GM19240 (cell line): ENCODE results near the gene PXDC1.

Experiments
- DNase-seq: peaks from one replicate; pipeline ENCODE4 v3.0.0; 2011; ENCODE audit warnings: low spot score; ENCODE audit not compliant: insufficient read length

The PXDC1 gene, protein sequence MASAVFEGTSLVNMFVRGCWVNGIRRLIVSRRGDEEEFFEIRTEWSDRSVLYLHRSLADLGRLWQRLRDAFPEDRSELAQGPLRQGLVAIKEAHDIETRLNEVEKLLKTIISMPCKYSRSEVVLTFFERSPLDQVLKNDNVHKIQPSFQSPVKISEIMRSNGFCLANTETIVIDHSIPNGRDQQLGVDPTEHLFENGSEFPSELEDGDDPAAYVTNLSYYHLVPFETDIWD

DNA sequence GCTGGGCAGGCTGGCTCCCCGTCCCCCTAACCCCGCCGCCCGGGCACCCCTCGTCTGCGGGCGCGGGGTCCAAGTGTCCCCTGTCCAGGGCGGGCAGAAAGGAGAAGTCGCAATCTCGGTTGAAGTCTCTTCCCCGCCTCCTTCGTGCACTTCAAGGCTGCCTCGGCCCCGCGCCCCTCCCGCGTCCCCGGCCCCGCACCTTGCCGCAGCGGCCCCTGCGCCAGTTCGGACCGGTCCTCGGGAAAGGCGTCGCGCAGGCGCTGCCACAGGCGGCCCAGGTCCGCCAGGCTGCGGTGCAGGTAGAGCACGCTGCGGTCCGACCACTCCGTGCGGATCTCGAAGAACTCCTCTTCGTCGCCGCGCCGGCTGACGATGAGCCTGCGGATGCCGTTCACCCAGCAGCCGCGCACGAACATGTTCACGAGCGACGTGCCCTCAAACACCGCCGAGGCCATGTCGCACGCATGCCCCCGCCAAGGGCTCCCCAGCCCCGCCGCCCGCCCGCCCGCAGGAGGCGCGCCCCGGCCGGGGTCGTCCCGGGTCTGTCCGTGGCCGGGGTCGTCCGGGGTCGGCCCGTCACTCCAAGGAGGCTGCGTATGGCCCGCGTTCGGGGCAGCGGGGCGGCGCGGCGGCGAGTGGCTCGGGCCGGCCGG lies at the start of gene PXDC1:
TSS of gene PXDC1 (minus strand) at position 637 of the 653 bp plus-strand sequence. CDS start at position 455, 182 bp downstream.
- DNase-seq: no peak

DNA sequence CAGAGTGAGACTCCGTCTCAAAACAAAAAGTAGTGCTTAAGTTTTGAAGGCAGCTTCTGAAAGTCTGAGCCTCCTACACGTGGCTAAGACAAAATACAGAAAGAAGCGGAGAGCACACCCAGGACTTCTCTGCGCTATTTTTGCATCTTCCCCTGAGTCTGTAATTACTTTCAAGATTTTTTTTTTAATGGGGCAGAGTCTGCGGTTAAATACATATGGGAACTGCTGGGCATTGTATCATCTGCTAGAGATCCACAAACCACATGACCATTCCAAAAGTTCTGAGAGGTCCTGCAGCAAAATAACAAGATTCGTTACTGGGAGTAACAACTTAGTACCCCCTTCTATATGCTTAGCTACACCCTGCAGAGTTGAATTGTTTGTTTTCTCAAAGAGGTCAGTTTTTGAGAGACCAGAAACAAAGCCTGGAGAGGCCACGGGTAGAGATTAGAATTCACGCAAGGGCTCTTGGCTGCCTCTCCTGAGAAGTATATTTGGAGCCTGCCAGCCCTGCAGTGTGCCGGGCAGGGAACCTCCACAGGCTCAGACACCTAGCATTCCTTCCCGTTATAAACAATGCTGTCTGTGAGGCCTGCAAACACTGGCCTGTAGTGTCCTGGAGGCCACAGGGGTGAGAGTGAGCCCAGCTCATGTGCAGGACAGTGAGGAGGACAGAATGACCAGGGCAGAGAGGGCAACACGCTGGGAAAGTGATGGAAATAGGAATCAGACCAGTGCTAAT lies 49.5 kb upstream of the PXDC1 start:
- no peak for DNase-seq

DNA sequence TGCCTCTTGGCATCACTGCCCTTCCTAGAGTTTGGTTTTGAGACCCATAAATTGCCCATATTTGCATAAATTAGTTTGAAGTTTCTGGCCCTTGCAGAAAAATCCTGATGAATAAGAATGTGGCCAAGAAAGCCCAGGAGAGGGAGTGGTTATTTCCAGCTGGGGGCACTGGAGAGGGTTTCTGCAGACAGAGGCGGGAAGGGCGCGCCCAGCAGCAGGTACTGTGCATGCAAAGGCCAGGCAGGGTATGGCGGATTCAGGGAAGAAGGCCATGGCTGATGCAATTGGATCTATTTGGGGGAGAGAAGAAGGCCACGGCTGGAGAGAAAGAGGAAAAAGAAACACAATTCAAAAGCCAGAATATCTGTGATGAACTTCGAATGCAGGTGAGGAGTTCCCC lies 48.2 kb upstream of the PXDC1 start:
- DNase-seq: no peak

DNA sequence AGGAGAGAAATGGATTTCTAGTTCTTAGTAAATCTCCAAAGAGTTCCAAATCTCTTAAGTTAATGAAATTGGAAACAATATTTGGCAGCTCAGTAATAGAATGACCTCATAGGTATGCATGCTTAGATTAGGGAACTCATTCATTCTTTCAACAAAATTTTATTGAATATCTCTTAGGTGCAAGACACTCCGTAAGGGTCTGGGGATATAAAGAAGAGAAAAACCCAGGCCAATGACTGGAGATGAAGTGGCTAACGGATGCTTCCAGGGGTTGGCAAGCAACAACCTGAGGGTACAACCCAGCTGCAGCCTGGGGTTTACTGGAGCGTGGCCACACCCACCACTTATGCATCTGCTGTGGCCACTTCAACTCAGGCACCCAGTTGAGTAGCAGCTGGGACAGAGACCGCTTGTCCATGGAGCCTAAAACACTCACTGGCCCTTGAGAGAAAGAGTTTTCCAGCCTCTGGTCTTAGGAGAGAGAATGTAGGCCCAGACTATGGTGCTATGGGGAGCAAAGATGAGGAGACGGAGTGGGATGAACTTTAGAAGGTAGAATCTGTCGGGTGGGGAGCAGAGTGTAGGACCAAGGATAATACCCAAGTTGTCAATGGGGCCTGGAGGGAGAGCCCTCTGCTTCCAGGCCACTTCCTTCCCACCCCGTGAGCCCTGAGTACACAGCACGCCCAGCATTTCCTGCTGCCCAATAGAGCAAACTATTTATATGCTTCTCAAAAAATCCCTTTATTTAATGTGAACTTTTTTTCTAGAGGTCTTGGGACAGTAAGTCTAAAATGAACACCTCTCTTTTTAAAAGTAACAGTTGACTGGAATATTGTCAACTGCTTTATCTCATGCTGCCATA lies 46.8 kb upstream of the PXDC1 start:
- DNase-seq: no peak

DNA sequence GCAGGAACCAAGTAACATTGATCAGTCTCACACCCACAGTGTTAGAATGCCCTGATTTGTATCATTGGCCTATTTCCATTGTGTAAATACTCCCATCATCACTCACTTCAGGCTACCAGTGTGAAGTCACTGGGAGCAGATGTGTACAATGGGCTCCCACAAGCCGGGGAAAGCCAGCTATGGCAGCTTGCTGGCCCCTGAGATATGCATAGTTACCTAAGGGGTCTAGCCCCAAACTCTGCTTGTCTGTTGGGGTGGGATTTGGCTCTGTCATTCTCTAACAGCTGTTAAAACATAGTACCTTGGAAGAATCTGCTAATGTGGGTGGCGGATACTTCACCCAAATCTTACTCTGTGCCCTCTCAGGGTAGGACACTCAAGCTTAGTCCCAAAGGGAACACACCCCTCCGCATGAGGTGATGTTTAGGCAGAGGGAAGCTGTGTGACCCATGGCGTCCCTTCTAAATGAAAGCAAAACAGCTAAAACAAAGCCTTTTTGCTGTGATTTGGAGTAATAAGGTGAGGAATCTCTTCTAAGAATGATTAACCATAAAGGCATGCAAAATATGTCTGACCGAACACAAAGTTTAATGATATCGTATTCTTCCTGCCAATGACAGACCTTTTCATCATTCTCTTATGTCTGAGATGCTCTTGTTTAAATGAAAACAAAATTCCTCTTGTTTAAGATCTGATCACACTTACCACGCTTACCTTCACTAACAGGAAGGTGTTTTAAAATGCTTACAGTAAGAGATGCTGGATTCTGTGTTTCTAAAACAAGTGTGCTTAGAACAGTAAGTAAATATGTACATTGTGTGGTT lies 45.9 kb upstream of the PXDC1 start:
- DNase-seq: no peak

DNA sequence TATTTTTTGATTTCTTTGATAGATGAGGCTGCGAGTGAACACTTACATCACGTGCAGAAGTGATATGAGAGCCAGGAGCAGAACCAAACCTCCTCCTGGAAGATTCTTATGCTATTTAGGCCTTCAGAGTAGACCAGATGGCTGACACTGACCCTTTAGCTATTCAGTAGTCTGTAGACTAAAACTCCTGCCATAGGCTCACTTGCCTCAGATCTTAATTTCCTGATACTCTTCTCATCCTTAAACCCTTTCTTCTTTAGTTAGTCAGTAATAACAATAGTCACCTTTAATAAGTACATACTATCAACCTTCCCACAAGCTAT lies 45.2 kb upstream of the PXDC1 start:
- DNase-seq: no peak

DNA sequence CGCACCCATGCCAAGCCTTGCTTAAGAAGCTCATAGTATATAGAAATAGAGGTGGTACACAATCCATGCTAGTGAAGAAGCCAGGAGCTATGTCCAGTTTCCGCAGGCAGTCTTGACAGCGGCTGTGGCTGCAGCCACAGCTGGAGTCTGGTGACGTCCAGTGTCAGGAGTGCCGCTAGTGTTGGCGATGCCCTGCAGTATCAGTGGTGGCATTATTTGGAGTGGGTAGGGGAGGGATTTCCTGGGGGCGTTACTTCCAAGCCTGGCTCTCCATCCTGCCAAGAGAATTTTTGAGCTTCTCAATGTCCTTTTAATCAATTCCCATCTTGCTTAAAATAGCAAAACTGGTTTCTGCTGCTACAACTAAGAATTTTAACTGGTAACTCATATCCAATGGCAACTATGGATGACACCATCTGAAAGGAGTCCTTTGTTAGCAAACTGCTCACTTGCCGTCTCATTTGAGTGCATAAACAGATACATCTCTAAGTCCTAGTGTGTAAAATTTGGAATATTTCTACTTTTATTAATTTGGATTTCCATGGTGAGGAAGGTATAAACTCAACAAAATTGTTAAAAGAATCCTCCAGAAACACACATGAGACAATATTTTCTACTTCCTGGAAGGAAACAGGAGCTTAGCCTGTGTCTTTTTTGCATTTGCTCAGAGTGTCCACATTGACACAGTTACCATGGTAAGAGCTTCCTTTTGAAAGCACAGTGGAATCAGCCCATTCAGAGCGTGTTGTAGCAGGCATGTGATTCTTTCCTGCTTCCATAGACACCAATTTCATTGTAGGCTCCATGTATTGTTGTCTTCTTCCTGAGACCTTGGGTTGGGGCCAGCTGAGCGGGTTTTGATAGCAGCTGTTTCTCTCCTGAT lies 44.6 kb upstream of the PXDC1 start:
- DNase-seq: no peak

DNA sequence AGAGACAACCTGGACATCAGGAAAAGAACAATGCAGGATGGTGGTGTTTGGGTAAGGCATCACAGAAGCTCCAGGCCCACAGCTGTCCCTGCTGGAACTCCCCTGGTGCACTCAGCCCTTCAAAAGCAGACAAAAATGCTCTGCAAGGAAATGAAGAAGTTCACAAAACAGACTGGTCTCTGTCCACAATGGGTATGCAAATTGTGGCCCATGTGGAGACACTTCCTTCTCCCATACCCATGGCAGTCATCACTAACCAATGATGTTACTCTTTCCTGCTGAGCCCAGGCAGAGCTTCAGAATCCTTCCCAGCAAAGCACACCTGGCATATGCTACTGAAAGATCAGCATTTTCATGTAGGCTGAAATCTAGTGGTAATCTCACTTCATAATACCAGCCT lies 42.6 kb upstream of the PXDC1 start:
- DNase-seq: peak; percentile 15

DNA sequence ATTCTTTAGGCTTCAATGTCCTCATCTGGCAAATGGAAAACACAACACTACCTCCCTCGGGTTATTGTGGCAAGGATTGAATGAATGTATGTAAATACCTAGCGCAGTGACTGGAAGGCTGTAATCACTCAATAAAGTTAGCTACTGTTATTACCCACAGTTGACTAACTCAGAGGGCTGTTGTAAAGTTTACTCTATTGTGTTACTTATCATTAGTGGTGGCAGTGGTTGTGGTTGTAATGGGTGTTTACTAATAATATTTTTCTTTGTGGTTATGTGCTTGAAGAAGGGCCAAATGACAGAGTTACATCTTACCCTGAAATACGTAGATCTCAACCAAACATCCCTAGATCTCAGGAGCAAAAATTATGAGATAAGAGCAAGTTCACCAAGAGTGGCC lies 42.0 kb upstream of the PXDC1 start:
- no peak for DNase-seq

DNA sequence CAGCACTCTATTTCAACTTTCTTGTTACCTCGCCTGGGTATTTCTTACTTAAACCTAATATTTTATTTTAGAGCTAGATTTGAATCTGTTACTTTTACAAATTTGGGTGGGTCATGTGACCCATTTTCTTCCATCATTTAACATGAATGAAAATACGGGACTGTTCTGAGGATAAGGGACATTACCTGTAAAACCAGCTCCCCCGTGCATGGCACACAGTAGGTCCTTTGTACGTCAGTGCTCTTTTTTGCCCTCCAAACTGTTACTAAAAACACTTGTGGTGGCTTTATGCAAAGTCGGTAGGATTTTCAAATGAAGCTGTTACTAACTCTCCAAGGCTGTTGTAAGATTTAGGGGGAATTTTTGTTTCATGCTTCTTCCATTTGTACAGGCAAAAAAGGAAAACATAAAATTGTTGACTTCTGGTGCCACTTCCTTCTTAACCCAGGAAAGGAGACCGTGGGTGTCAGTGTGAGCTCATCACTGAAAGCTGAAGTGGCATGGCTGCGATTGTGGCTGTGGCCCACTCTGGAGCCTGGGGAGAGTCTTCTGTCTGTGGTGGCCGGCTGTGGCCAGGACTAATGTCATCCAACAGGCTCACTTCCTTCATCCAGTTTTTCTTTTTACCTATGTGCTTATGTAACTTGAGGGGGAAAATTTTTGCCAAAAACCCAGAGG lies 40.2 kb upstream of the PXDC1 start:
- no peak for DNase-seq

DNA sequence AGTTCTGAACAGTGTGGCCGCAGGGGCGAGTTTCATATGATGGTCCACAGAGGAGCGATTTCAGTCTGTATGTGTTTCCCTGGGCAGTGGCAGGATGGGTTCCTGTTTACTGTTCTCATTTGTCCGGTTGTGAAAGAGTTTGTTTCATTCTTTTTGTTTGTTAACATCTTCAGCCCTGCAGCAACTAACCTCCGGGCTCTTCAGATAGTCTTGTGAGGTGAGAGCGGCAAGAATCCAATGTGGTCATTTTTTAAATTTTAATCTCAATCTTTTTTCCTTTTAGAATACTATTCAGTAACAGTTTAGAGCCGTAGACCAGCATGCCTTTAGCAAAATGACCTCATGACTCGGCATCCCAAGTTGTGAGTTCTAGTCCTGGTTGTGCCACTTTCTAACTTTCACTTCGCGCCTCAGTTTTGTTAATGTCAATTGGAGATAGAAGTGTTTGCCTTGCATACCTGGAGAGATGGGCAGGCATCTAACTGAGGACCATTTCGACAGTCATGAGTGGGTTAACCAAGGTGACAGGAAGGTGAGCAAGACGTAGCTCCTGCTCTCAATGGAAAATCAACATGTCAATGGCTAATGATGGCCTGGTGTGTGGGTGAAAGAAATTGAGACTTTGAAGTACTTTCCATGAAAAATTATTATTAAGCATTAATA lies 38.5 kb upstream of the PXDC1 start:
- DNase-seq: no peak

DNA sequence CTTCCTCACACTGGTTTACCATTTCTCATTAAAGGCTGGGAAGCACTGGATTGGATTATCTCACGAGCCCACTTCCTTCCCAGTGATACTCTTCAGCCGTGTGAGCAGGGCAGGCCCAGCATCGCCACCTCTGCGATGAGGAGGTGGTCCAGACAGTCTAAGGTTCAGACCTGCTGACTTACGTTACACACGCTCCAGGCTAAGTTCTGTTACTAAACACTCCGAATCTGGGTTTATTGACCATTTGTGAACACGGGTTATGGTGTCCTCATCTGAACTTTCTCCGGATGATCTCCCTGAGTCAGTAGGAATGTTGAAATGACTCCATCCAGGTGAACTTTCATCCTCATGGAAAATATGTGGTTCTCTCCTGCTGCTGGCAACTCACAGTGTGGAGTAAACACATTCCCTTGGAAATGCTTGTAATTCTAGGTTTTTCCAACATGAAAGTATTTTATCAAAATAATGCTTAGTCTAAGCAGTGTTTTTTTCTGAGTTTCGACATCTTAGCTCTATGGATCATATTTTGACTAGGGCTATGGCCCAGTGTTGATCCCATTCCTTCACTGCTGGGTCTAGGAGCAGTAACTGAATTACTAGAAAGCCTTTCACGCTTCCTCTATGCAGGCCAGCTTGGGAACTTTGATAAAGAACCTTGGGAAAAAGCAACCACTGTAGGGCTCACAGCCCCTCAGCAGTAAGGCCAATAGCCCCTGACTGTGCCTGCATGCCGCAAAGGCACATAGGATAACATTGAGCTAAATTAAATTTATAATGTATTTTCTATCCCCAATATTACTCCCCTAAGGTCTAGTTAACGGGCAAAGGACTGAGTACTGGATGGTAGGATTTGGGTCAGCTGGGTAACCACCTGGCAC lies 37.7 kb upstream of the PXDC1 start:
- DNase-seq: no peak

DNA sequence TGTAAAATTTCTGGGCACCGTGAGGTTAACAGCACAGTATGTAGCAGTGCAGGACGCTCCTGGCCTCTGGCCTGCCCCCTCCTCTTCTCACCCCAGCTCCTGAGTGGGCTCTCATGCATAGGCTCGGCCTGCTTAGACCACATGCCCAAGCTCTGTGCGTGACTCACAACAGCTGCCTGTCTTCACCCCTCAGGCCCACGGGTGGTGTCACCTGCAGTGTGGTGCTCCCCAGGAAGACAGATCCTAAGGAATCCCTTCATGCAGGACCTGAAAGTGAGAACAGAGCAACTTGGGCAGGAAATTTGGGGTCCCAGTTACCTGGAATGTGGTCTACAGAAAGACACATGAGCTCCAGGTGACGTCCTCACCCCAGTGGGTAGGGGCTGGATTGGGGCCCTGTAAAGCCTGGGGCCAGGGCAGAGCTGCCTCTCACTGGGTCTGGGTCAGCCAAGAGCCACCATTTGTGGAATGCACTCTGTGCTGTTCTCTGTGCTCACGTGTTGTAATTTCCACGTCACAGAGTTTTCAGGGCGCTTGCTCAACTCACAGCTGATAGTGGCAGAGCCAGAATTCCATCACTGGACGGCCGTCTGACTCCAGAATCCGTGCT lies 37.0 kb upstream of the PXDC1 start:
- no peak for DNase-seq

DNA sequence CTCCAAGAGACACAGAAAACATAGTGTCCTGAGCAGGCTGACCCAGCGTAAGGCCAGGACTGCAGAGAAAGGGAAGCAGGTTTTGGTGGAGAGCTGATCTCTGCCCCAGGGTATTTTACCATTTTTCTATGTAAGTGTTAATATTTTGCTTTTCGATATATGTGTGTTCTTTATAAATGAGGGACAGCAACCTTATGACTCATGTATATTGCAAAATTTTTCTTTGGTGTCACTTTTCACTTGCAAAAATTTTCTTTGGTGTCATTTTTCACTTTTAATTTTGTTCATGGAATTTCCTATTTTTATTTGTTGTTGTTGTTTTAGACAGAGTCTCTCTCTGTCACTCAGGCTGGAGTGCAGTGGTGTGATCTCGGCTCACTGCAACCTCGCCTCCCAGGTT lies 34.6 kb upstream of the PXDC1 start:
- no peak for DNase-seq

DNA sequence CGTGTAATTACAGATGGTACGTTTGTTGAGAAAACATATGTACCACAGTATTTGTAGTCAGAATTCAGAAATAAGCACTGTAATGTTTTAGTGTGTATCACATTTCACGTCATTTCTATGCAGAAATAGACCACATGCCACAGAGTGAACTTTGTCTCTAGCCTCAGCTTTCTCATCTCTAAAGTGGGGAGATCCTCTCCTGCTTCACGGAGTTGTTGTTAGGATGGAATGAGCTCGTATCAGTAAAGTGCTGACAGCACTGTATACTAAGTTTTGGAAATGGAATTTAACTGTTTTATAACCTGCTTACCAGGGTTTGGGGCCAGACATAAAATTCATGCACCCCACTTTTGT lies 34.2 kb upstream of the PXDC1 start:
- DNase-seq: no peak

DNA sequence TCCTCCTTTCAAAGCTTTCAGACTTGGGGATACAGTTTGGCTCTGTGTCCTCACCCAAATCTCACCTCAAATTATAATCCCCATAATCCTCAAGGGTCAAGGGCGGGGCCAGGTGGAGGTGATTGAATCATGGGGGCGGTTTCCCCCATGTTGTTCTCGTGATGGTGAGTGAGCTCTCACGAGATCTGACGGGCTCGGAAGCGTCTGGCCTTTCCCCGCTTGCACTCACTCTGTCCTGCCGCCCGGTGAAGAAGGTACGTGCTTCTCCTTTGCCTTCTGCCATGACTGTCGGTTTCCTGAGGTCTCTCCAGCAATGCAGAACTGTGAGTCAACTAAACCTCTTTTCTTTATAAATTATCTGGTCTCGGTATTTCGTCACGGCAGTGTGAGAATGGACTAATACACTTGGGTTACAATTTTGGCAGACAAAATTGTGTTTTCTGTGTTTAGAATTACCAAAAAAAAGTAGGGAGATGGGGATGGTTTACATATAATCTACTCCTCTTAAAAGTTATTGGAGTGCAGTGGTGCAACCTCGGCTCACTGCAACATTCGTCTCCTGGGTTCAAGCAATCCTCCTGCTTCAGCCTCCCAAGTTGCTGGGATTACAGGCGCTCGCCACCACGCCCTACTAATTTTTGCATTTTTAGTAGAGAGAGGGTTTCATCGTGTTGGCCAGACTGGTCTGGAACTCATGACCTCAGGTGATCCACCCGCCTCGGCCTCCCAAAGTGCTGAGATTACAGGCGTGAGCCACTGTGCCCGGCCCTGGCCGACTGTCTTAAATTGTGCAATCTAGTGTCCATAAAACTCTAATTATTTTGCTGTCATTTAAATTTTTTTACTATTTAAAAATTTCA lies 33.6 kb upstream of the PXDC1 start:
- DNase-seq: no peak

DNA sequence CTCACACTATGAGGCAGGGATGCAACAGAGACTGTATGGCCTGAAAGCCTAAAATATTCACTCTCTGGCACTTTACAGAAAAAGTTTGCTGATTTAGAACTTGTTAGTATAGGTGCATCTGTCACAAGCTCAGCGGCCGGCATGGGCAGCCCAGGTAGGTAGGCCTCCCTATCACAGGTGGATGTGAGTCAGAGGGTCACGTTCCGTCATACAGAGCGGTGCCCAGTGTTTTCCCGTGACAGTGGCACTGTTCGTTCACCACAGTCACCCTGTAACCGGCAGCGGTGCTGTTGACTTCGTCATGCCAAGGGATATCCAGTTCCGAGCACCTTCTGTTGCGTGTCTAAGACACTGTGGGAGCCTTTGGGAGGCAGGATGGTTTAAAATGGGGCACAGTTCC lies 32.9 kb upstream of the PXDC1 start:
- DNase-seq: no peak
